Hepatocyte (in vitro differentiated cells): ENCODE data around the gene PTPRN2.

ENCODE experiments used
- EZH2 ChIP-seq: fragments of 200-600 bp; sonication (generic); IDR thresholded peaks from 2 replicates; pipeline ENCODE4 v1.6.1; 2016; ENCODE audit warnings: antibody characterized with exemption, mild to moderate bottlenecking, borderline replicate concordance
- TF ChIP-seq, protein P1 (sequence below): fragments of 200-600 bp; sonication (generic); IDR thresholded peaks from 2 replicates; pipeline ENCODE4 v1.5.1; 2016; ENCODE audit warnings: antibody characterized with exemption, mild to moderate bottlenecking; ENCODE audit not compliant: poor library complexity

DNA sequence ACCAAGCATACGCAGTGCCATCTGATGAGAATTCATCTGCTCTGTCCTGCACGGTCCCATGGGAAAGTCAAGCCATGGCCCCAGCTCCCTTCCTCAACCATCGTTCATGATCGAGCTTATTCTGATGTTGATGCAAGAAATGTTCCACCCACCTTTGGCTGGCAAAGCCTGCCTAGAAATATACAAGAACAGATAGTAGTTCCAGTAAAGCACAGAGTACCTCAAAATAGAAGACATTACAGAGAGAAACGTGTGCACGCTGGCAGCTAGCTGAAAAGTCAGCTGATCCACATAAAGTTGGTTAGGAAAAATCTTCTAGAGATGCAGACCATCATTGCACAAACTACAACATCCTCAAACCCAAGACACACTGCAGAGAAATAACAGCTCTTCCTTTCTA lies 127.0 kb downstream of the PTPRN2 start:
- no peak for TF ChIP-seq EZH2
- TF ChIP-seq, protein P1, sequence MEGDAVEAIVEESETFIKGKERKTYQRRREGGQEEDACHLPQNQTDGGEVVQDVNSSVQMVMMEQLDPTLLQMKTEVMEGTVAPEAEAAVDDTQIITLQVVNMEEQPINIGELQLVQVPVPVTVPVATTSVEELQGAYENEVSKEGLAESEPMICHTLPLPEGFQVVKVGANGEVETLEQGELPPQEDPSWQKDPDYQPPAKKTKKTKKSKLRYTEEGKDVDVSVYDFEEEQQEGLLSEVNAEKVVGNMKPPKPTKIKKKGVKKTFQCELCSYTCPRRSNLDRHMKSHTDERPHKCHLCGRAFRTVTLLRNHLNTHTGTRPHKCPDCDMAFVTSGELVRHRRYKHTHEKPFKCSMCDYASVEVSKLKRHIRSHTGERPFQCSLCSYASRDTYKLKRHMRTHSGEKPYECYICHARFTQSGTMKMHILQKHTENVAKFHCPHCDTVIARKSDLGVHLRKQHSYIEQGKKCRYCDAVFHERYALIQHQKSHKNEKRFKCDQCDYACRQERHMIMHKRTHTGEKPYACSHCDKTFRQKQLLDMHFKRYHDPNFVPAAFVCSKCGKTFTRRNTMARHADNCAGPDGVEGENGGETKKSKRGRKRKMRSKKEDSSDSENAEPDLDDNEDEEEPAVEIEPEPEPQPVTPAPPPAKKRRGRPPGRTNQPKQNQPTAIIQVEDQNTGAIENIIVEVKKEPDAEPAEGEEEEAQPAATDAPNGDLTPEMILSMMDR = no peak
